Left lobe of liver (tissue), 2 donors: ENCODE results near the gene CRYAA. TPM values are rescaled to one million over a fixed set of nuclear protein-coding genes. Genes with fewer than 3 reads are reported as not detected.
"Not testable (repeated sequence)": the region's sequence is repeated elsewhere in the genome, so short reads cannot be mapped to it uniquely, and the experiment has no call there.

Experiments used
- ATAC-seq: fragments of 200-7000 bp; cut with Tn5 transposase; one replicate; pipeline ENCODE4 v1.9.1; 2020; ENCODE audit warnings: mild to moderate bottlenecking, moderate library complexity
- DNase-seq: peaks from one replicate; pipeline ENCODE4 v3.0.0-alpha.2; 2020; ENCODE audit warnings: low spot score
- total RNA-seq: library from RNA; stranded (reverse); gene quantifications from one replicate; pipeline ENCODE4 v1.2.1, GENCODE V29; 2021
- donor health status: DM: no; HTN: no; CAD: no; lungs with moderate emphysema.
- donor health status: DM: no; HTN: yes; CAD: no.

The CRYAA gene
- total RNA-seq, 1 donor from 2014 or later: not detected

GRCh38 chr21:43176621-43177020 is 7.8 kb downstream of the CRYAA start:
- ATAC-seq: peak; percentile 87
- DNase-seq: not testable (repeated sequence)

DNA sequence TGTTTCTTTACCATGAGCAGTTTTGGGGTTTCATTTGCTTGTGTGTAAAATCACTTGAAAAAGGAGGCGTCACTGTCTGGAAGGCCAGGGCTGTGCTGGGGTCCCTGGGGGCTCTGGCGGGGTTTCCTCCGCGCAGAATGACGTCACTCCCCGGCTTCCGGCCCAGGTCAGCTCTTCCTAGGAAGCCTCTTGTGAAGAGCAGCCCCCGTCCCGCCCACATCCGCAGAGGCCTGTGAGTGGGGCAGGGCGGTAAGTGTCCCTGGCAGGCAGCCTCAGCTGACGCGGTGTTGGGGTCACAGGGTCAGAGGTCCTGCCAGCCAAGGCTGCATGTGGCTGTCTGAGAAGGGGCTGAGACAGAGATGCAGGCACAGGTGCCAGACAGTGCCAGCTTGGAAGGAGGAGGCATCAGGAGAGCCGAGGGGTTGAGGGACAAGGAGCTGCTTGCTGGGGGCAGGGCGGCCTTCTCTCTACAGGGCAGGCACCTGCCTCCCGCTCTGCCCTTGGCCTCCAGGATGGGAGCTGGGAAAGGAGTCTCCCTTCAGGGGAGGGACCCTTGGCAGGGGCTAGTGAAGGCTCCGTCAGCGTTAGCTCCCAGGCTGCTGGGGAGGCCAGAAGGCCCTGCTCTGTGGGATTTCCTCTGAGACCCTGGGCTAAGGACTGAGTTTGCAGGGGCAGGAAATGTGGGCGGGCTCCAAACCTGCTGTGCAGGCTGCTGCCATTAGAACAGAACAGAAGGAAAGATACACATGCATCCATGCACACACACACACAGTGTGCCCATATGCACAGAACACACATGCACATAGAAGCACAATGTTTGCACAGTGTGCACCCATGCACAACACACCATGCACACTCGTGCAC is 8.5 kb downstream of the CRYAA start:
- ATAC-seq: peak; percentile 81
- not testable (repeated sequence) for DNase-seq

- ATAC-seq, DNase-seq: not testable (repeated sequence)
Observed at GRCh38 chr21:43178175-43178826, 9.5 kb downstream of the CRYAA start.

GRCh38 chr21:43181033-43181432 is 12.2 kb downstream of the CRYAA start:
- not testable (repeated sequence) for DNase-seq, ATAC-seq

DNA sequence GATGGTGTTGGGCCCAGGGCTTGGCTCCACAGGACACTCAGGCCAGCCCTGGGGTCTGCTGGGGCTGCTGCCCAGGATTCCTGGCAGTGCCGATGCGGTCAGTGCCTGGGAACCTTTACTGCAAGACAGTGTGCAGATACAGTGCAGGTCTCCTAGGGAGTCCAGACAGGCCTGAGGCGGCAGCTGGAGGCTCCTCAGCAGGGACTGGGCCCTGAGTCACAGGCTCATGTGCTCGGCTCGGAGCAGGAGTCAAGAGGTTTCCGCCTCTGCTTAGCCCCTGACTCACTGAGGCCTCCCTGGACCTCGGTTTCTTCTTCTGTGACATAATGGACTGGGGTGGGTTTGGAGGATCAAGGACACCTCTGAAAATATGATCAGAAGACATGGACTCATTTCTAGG is 18.5 kb downstream of the CRYAA start:
- DNase-seq, ATAC-seq: not testable (repeated sequence)

DNA sequence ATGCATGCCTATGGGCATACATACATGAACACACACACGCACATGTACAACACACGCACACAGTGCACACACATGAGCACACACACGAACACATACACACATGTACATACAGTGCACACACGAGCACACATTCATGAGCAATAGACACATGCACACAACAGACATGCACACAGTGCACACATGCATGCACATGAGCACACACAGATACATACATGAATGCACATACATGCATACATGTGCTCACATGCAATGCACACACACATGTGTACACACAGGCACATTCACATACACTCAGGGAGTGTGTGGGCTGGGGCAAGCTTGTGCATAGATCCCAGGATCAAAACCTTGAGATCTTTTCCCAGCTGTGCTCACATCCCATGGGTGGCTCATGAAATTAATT is 18.9 kb downstream of the CRYAA start:
- DNase-seq (peak; percentile 15), ATAC-seq (no peak)

DNA sequence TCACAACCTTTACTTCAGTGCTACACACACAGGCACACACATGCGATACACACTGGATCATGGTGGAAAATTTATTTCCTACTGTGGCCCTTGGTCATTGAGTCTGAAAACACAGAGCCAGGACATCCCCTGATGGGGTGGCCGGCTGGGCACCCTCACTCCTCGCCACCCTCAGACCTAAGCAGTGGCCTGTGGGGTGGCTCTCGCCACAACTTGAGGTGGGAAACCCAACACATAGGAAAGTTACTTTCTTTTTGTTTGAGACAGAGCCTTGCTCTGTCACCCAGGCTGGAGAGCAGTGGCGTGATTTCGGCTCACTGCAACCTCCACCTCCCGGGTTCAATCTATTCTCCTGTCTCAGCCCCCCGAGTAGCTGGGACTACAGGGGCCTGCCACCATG is 19.4 kb downstream of the CRYAA start:
- DNase-seq (peak; percentile 8), ATAC-seq (no peak)

GRCh38 chr21:43188592-43189210 is 19.9 kb downstream of the CRYAA start:
- ATAC-seq (peak; percentile 42), DNase-seq (peak; percentile 43)

- no peak for ATAC-seq
- DNase-seq: peak; percentile 12
Observed at GRCh38 chr21:43189936-43190335, 21.1 kb downstream of the CRYAA start.

GRCh38 chr21:43190544-43190943 is 21.7 kb downstream of the CRYAA start:
- DNase-seq (no peak), ATAC-seq (no peak)

GRCh38 chr21:43190951-43191350 is 22.1 kb downstream of the CRYAA start:
- DNase-seq: peak; percentile 35

GRCh38 chr21:43191521-43191920 is 22.7 kb downstream of the CRYAA start:
- DNase-seq (peak; percentile 23), ATAC-seq (no peak)

More at GRCh38 chr21:43190951-43191350, 22.1 kb downstream of the CRYAA start:
- no peak for ATAC-seq

GRCh38 chr21:43191971-43192370 is 23.2 kb downstream of the CRYAA start:
- DNase-seq (no peak), ATAC-seq (no peak)

- DNase-seq (peak; percentile 38), ATAC-seq (no peak)
Observed at GRCh38 chr21:43192501-43193081, 23.8 kb downstream of the CRYAA start.

DNA sequence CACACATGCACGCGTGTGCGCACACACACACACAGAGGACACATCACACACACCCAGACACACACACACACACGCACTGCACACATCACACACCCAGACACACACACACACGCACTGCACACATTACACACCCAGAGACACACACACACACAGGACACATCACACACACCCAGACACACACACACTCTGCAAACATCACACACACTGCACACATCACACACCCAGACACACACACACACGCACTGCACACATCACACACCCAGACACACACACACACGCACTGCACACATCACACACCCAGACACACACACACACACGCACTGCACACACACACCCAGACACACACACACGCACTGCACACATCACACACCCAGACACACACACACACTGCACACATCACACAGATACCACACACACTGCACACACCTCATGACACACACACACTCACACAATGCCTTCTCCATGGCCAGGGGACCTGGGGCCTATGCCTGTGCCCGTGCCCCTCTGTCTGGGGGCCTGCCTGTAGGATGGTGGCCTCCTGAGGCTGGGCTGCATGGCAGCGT is 24.4 kb downstream of the CRYAA start:
- ATAC-seq (no peak), DNase-seq (no peak)

GRCh38 chr21:43193651-43194302 is 25.0 kb downstream of the CRYAA start:
- DNase-seq (peak; percentile 45), ATAC-seq (peak; percentile 47)

DNA sequence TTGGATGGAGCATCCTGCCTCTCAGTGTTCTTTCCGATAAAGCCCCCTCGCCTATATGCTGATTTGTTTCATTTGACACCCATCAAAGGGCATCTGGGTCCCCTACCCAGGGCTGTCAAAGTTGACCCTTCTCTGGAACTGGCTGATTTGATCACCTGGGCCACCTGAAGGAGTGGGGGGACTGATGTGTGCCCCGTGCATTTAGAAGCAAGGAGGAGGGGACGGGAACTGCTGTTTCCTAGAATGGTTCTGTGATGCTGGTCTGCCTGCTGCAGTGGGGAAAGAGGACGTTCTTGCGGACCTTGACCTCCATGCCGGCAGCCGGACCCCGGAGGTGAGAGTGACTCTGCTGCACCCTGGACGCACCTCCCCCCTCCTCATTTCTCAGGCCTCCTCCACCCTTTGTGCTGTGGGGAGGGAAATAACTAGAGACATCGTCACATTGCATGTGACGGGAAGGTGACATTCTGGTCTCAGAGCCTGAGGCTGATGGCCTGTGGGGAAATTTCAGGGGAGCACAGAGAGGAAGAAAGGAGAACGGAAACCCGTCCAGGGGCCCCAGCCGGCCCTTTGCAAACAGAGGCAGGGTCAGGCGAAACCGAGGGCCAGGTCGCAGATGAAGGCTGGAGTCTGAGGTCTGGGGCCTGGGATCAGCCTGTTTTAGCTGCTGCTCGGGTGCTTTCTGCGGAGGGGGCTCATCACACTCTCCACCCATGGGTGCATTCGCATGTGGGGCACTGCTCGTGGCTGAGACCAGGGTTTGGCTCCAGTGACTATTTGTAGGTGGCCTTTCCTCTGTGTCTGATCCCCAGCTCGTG is 25.7 kb downstream of the CRYAA start:
- DNase-seq (peak; percentile 42), ATAC-seq (no peak)

GRCh38 chr21:43195121-43196021 is 26.6 kb downstream of the CRYAA start:
- DNase-seq (peak; percentile 45), ATAC-seq (peak; percentile 70)
